Small intestine (tissue), 7 donors: ENCODE results near the gene RIMS1. TPM values are rescaled to one million over a fixed set of nuclear protein-coding genes. Genes with fewer than 3 reads are reported as not detected.

ENCODE experiments used
- DNase-seq, 2 donors: peaks; one replicate each; pipeline versions ENCODE4 v3.0.0 to v3.0.0-alpha.2; 2013
- FAIRE-seq: peaks from 2 replicates; lab custom pipeline; 2012; peaks lifted over from hg19 to GRCh38; lab: Jason Lieb, UNC
- H3K27ac ChIP-seq, 3 donors: one replicate each; pipeline ENCODE4 v1.5.1; 2013; ENCODE audit warnings: low read length in 2 of 3, mild to moderate bottlenecking in 2 of 3, control low read depth in 1 of 3, inconsistent platforms in 1 of 3, low read depth in 1 of 3, moderate library complexity in 1 of 3
- H3K27me3 ChIP-seq, 3 donors: one replicate each; pipeline ENCODE4 v1.6.1; 2013; ENCODE audit warnings: low read length in 3 of 3, inconsistent platforms in 1 of 3; ENCODE audit not compliant: control insufficient read depth in 3 of 3, insufficient read depth in 3 of 3
- H3K36me3 ChIP-seq, 3 donors: one replicate each; pipeline ENCODE4 v1.6.1; 2013; ENCODE audit warnings: low read length in 3 of 3, inconsistent platforms in 1 of 3, low read depth in 1 of 3, mild to moderate bottlenecking in 1 of 3, moderate library complexity in 1 of 3; ENCODE audit not compliant: control insufficient read depth in 3 of 3, insufficient read depth in 2 of 3
- H3K4me1 ChIP-seq, 3 donors: one replicate each; pipeline ENCODE4 v1.6.1; 2013; ENCODE audit warnings: low read length in 2 of 3, inconsistent platforms in 1 of 3, low read depth in 1 of 3, mild to moderate bottlenecking in 1 of 3, moderate library complexity in 1 of 3; ENCODE audit not compliant: control insufficient read depth in 3 of 3, insufficient read depth in 2 of 3
- H3K4me3 ChIP-seq, 3 donors: one replicate each; pipeline ENCODE4 v1.5.1; 2013; ENCODE audit warnings: low read length in 3 of 3, control low read depth in 1 of 3, inconsistent platforms in 1 of 3, low read depth in 1 of 3, mild to moderate bottlenecking in 1 of 3, moderate library complexity in 1 of 3
- H3K9me3 ChIP-seq, 2 donors: one replicate each; pipeline ENCODE4 v1.6.1; 2013; ENCODE audit warnings: low read depth in 1 of 2, low read length in 1 of 2; ENCODE audit not compliant: control insufficient read depth in 2 of 2, insufficient read depth in 1 of 2
- WGBS, 3 donors: extraction: QIAGEN DNeasy Blood & Tissue Kit; methylation state at CpG; one replicate each; pipeline ENCODE4 v1.1.7; 2013; 5-methylcytosine and 5-hydroxymethylcytosine counted together
- polyA plus RNA-seq, 4 donors: library from polyadenylated mRNA; stranded (reverse) in 3 of 4; unstranded in 1 of 4; fragments of 200-250 nt in 3 of 4; fragments of 120-200 nt in 1 of 4; gene quantifications; one replicate each; pipeline versions ENCODE4 v1.2.1 to v1.2.3, GENCODE V29; 2013
- donor health status: healthy with polysubstance abuse.
- donor health status: control.
- donor health status: control.
- donor health status: Bipolar disorder and iron deficiency.
- donor health status: healthy.

Gene RIMS1
- polyA plus RNA-seq, 4 donors, result 0.27 to 1.4 (median 0.52) TPM; not detected in 1

GRCh38 chr6:72272958-72273357 is 386.6 kb downstream of the RIMS1 start:
- Histone ChIP-seq H3K36me3 (no peaks in the 10 kb centered on the region), H3K4me1 (no peaks in the 10 kb centered on the region), H3K27ac (no peak overlapping the region), H3K27me3 (no peaks in the 10 kb centered on the region), H3K9me3 (no peaks in the 10 kb centered on the region), H3K4me3 (no peak overlapping the region)
- WGBS, 3 donors, result 49 to 63% (median 62%) methylated on average over 1 of the region's 1 CpG
- no peak for FAIRE-seq
- DNase-seq, result no peak

- no peak for DNase-seq
- Histone ChIP-seq H3K36me3 (no peaks in the 10 kb centered on the region), H3K9me3 (no peaks in the 10 kb centered on the region), H3K4me1 (no peaks in the 10 kb centered on the region), H3K4me3 (no peak overlapping the region), H3K27ac (no peak overlapping the region), H3K27me3 (no peaks in the 10 kb centered on the region)
- no peak for FAIRE-seq
- 60 to 83% (median 64%) methylated on average over 1 of the region's 1 CpG for WGBS, 3 donors
Measured at GRCh38 chr6:72275888-72276287, 389.5 kb downstream of the RIMS1 start.

- Histone ChIP-seq H3K27me3 (no peaks in the 10 kb centered on the region), H3K27ac (no peak overlapping the region), H3K9me3 (no peaks in the 10 kb centered on the region), H3K36me3 (no peaks in the 10 kb centered on the region), H3K4me3 (no peak overlapping the region), H3K4me1 (no peaks in the 10 kb centered on the region)
- no peak for DNase-seq
- FAIRE-seq, result no peak
Measured at GRCh38 chr6:72282201-72282600, 395.9 kb downstream of the RIMS1 start.

- Histone ChIP-seq H3K4me3 (no peak overlapping the region), H3K36me3 (no peaks in the 10 kb centered on the region), H3K27me3 (no peaks in the 10 kb centered on the region), H3K9me3 (no peaks in the 10 kb centered on the region), H3K4me1 (no peaks in the 10 kb centered on the region), H3K27ac (no peak overlapping the region)
- DNase-seq (no peak), FAIRE-seq (no peak)
- 61 to 77% (median 66%) methylated on average over 3 of the region's 3 CpGs for WGBS, 3 donors
Measured at GRCh38 chr6:72283571-72283970, 397.2 kb downstream of the RIMS1 start.

GRCh38 chr6:72286911-72287311 is 400.6 kb downstream of the RIMS1 start:
- Histone ChIP-seq H3K4me1 (no peaks in the 10 kb centered on the region), H3K27ac (no peak overlapping the region), H3K36me3 (no peaks in the 10 kb centered on the region), H3K4me3 (no peak overlapping the region), H3K27me3 (no peaks in the 10 kb centered on the region), H3K9me3 (no peaks in the 10 kb centered on the region)
- 62 to 80% (median 71%) methylated on average over 1 of the region's 1 CpG for WGBS, 3 donors
- FAIRE-seq (no peak), DNase-seq (no peak)

GRCh38 chr6:72287801-72288200 is 401.5 kb downstream of the RIMS1 start:
- Histone ChIP-seq H3K27me3 (no peaks in the 10 kb centered on the region), H3K4me3 (no peak overlapping the region), H3K9me3 (no peaks in the 10 kb centered on the region), H3K36me3 (no peaks in the 10 kb centered on the region), H3K27ac (no peak overlapping the region), H3K4me1 (no peaks in the 10 kb centered on the region)
- no peak for DNase-seq
- FAIRE-seq, result no peak
- WGBS, 3 donors, result 94 to 97% (median 94%) methylated on average over 5 of the region's 5 CpGs

- DNase-seq, result no peak
- Histone ChIP-seq H3K9me3 (no peaks in the 10 kb centered on the region), H3K4me3 (no peak overlapping the region), H3K36me3 (no peaks in the 10 kb centered on the region), H3K27me3 (no peaks in the 10 kb centered on the region), H3K4me1 (no peaks in the 10 kb centered on the region), H3K27ac (no peak overlapping the region)
- no peak for FAIRE-seq
- WGBS, 3 donors, result 60 to 66% (median 65%) methylated on average over 2 of the region's 2 CpGs
Measured at GRCh38 chr6:72288592-72288991, 402.2 kb downstream of the RIMS1 start.

GRCh38 chr6:72290620-72291019 is 404.3 kb downstream of the RIMS1 start:
- Histone ChIP-seq H3K4me3 (no peak overlapping the region), H3K27ac (no peak overlapping the region), H3K4me1 (no peaks in the 10 kb centered on the region), H3K9me3 (no peaks in the 10 kb centered on the region), H3K36me3 (no peaks in the 10 kb centered on the region), H3K27me3 (no peaks in the 10 kb centered on the region)
- 84 to 88% (median 86%) methylated on average over 8 of the region's 8 CpGs for WGBS, 3 donors
- FAIRE-seq (no peak), DNase-seq (no peak)

GRCh38 chr6:72296375-72296774 is 410.0 kb downstream of the RIMS1 start:
- H3K9me3 ChIP-seq, result no peaks in the 10 kb centered on the region
- no peak overlapping the region for H3K27ac ChIP-seq
- no peaks in the 10 kb centered on the region for H3K27me3 ChIP-seq
- DNase-seq, result no peak
- no peaks in the 10 kb centered on the region for H3K36me3 ChIP-seq
- no peak overlapping the region for H3K4me3 ChIP-seq
- no peaks in the 10 kb centered on the region for H3K4me1 ChIP-seq
- FAIRE-seq, result no peak
